Hepatocyte (in vitro differentiated cells): Measurements from ENCODE around the gene SNRNP200. TPM values are rescaled to one million over a fixed set of nuclear protein-coding genes. Genes with fewer than 3 reads are reported as not detected.
A peak's percentile ranks its signal among the peaks of the same experiment; 100 is the strongest.
"Not testable (repeated sequence)": the region's sequence is repeated elsewhere in the genome, so short reads cannot be mapped to it uniquely, and the experiment has no call there.

Experiments used
- DNase-seq: peaks from one replicate; pipeline ENCODE4 v3.0.0-alpha.2; 2016; ENCODE audit warnings: low spot score
- H2AFZ ChIP-seq: fragments of 200-600 bp; sonication (generic); 2 replicates; pipeline ENCODE4 v1.6.0; 2016; ENCODE audit warnings: antibody characterized with exemption, mild to moderate bottlenecking
- H3K27ac ChIP-seq: fragments of 200-600 bp; sonication (generic); 2 replicates; pipeline ENCODE4 v1.5.1; 2016; ENCODE audit warnings: mild to moderate bottlenecking
- H3K27me3 ChIP-seq: fragments of 200-600 bp; sonication (generic); 2 replicates; pipeline ENCODE4 v1.6.1; 2016
- H3K36me3 ChIP-seq: fragments of 200-600 bp; sonication (generic); replicated peaks from 2 replicates; pipeline ENCODE4 v1.5.1; 2016; ENCODE audit warnings: low read depth; ENCODE audit not compliant: insufficient read depth
- H3K4me1 ChIP-seq: fragments of 200-600 bp; sonication (generic); 2 replicates; pipeline ENCODE4 v1.5.1; 2016; ENCODE audit warnings: mild to moderate bottlenecking, moderate library complexity; ENCODE audit not compliant: insufficient read depth
- H3K4me2 ChIP-seq: fragments of 200-600 bp; sonication (generic); 2 replicates; pipeline ENCODE4 v1.6.0; 2016
- H3K4me3 ChIP-seq: fragments of 200-600 bp; sonication (generic); 2 replicates; pipeline ENCODE4 v1.5.1; 2016; ENCODE audit warnings: mild to moderate bottlenecking
- H3K79me2 ChIP-seq: fragments of 200-600 bp; sonication (generic); 2 replicates; pipeline ENCODE4 v1.6.0; 2017; ENCODE audit warnings: mild to moderate bottlenecking
- H3K9me2 ChIP-seq: fragments of 200-600 bp; sonication (generic); replicated peaks from 2 replicates; pipeline ENCODE4 v1.6.0; 2017; ENCODE audit warnings: mild to moderate bottlenecking; ENCODE audit not compliant: insufficient read depth
- H3K9me3 ChIP-seq: fragments of 200-600 bp; sonication (generic); 2 replicates; pipeline ENCODE4 v1.5.1; 2016; ENCODE audit warnings: low read depth, mild to moderate bottlenecking
- H4K20me1 ChIP-seq: fragments of 200-600 bp; sonication (generic); 2 replicates; pipeline ENCODE4 v1.6.0; 2016; ENCODE audit warnings: mild to moderate bottlenecking; ENCODE audit not compliant: insufficient read depth, poor library complexity, severe bottlenecking
- CTCF ChIP-seq: fragments of 200-600 bp; sonication (generic); IDR thresholded peaks from 2 replicates; pipeline ENCODE4 v1.5.1; 2016; ENCODE audit warnings: antibody characterized with exemption, mild to moderate bottlenecking; ENCODE audit not compliant: poor library complexity
- EZH2 ChIP-seq: fragments of 200-600 bp; sonication (generic); IDR thresholded peaks from 2 replicates; pipeline ENCODE4 v1.6.1; 2016; ENCODE audit warnings: antibody characterized with exemption, mild to moderate bottlenecking, borderline replicate concordance
- EZH2phosphoT487 ChIP-seq: fragments of 200-600 bp; sonication (generic); IDR thresholded peaks from one replicate; pipeline ENCODE4 v1.6.1; 2018; ENCODE audit warnings: antibody characterized with exemption, mild to moderate bottlenecking, low read depth, moderate library complexity; ENCODE audit not compliant: unreplicated experiment, severe bottlenecking
- WGBS: methylation state at CpG from one replicate; pipeline ENCODE4 v1.1.6; 2016; ENCODE audit warnings: low lambda C conversion rate; ENCODE audit errors: missing lambda C conversion rate; 5-methylcytosine and 5-hydroxymethylcytosine counted together
- polyA plus RNA-seq: library from polyadenylated mRNA; unstranded; fragments of >200 nt; fragmentation: Nextera tagmentation; extraction: Ambion mirVana; gene quantifications from 2 replicates; pipeline ENCODE4 v1.2.1, GENCODE V29; 2016
- total RNA-seq: library from RNA; depleted of rRNA; stranded (reverse); fragments of >200 nt; gene quantifications from 2 replicates; pipeline ENCODE4 v1.2.3, GENCODE V29; 2014

SNRNP200 gene
- total and polyA plus RNA-seq, 2 experiments from 2014 or later = 59.8 to 60.9 TPM

GRCh38 chr2:96305979-96306308 is 598 bp upstream of the SNRNP200 start:
- H2AFZ ChIP-seq = peak overlapping the region; percentile 87
- DNase-seq = no peak
- 26% methylated on average over 9 of the region's 9 CpGs for WGBS
- peak overlapping the region; percentile 93 for H3K4me3 ChIP-seq
- H3K27me3 ChIP-seq = no peaks in the 10 kb centered on the region
- H4K20me1 ChIP-seq = no peaks in the 10 kb centered on the region
- H3K9me3 ChIP-seq = no peaks in the 10 kb centered on the region
- H3K4me2 ChIP-seq = peak overlapping the region; percentile 92
- H3K9me2 ChIP-seq = no peaks in the 10 kb centered on the region
- peak overlapping the region; percentile 95 for H3K27ac ChIP-seq
- no peak for TF ChIP-seq EZH2
- TF ChIP-seq EZH2phosphoT487 = no peak
- no peak for TF ChIP-seq CTCF
- peaks cover 36% of the 10 kb centered on the region for H3K79me2 ChIP-seq
- peaks cover 14% of the 10 kb centered on the region for H3K4me1 ChIP-seq
- peaks cover 4% of the 10 kb centered on the region for H3K36me3 ChIP-seq

GRCh38 chr2:96304606-96305005 is 740 bp downstream of the SNRNP200 start:
- Histone ChIP-seq H3K36me3 (peaks cover 4% of the 10 kb centered on the region), H2AFZ (peak overlapping the region; percentile 87), H3K27me3 (no peaks in the 10 kb centered on the region), H3K4me1 (peaks cover 14% of the 10 kb centered on the region), H3K9me3 (no peaks in the 10 kb centered on the region), H3K27ac (peak overlapping the region; percentile 95), H3K9me2 (no peaks in the 10 kb centered on the region), H3K79me2 (peaks cover 36% of the 10 kb centered on the region), H4K20me1 (no peaks in the 10 kb centered on the region), H3K4me2 (peak overlapping the region; percentile 92), H3K4me3 (peak overlapping the region; percentile 93)
- TF ChIP-seq EZH2 (no peak), EZH2phosphoT487 (no peak), CTCF (no peak)
- no peak for DNase-seq
- 75% methylated on average over 11 of the region's 11 CpGs for WGBS

- no peaks in the 10 kb centered on the region for H4K20me1 ChIP-seq
- no peak overlapping the region for H3K27ac ChIP-seq
- H3K36me3 ChIP-seq = peaks cover 4% of the 10 kb centered on the region
- H3K27me3 ChIP-seq = no peaks in the 10 kb centered on the region
- H3K9me3 ChIP-seq = no peaks in the 10 kb centered on the region
- TF ChIP-seq EZH2phosphoT487 = no peak
- no peak for TF ChIP-seq CTCF
- no peak for TF ChIP-seq EZH2
- H3K4me2 ChIP-seq = no peak overlapping the region
- H3K79me2 ChIP-seq = peaks cover 36% of the 10 kb centered on the region
- no peak overlapping the region for H2AFZ ChIP-seq
- WGBS = 96% methylated on average over 1 of the region's 1 CpG
- peaks cover 14% of the 10 kb centered on the region for H3K4me1 ChIP-seq
- H3K9me2 ChIP-seq = no peaks in the 10 kb centered on the region
- H3K4me3 ChIP-seq = no peak overlapping the region
- DNase-seq = no peak
These were observed 3.5 kb downstream of the SNRNP200 start for GRCh38 chr2:96301865-96302264.

- Histone ChIP-seq H3K9me3 (no peaks in the 10 kb centered on the region), H3K4me1 (no peaks in the 10 kb centered on the region), H2AFZ (no peak overlapping the region), H3K4me2 (no peak overlapping the region), H3K36me3 (peaks cover under 1% of the 10 kb centered on the region), H3K27me3 (no peaks in the 10 kb centered on the region), H3K79me2 (peaks cover 5% of the 10 kb centered on the region), H3K4me3 (no peak overlapping the region), H3K27ac (no peak overlapping the region), H4K20me1 (no peaks in the 10 kb centered on the region), H3K9me2 (no peaks in the 10 kb centered on the region)
- TF ChIP-seq EZH2 (no peak), CTCF (no peak), EZH2phosphoT487 (no peak)
- no peak for DNase-seq
- 95% methylated on average over 5 of the region's 5 CpGs for WGBS
These were observed 8.4 kb downstream of the SNRNP200 start for GRCh38 chr2:96296925-96297324.

GRCh38 chr2:96294271-96294670 is 11.1 kb downstream of the SNRNP200 start:
- not testable (repeated sequence) for H2AFZ ChIP-seq, H3K9me2 ChIP-seq, H3K79me2 ChIP-seq, H3K9me3 ChIP-seq, DNase-seq, H3K4me2 ChIP-seq, H3K4me3 ChIP-seq, H3K27ac ChIP-seq, H3K4me1 ChIP-seq, H3K36me3 ChIP-seq, H4K20me1 ChIP-seq, H3K27me3 ChIP-seq
- WGBS = 91% methylated on average over 8 of the region's 8 CpGs
